ENCODE results near the gene DOCK3.

- TF ChIP-seq TEAD4 (CRISPR knock-in tag; IDR thresholded peaks at IDR 0.05) (no peak), SMAD3 (CRISPR knock-in tag; IDR thresholded peaks at IDR 0.05; ENCODE audit: borderline replicate concordance) (no peak), PRDM15 (CRISPR knock-in tag; IDR thresholded peaks at IDR 0.05) (no peak), JUN (CRISPR knock-in tag; IDR thresholded peaks at IDR 0.05) (no peak), ESRRA (CRISPR knock-in tag; IDR thresholded peaks at IDR 0.05; ENCODE audit: borderline replicate concordance) (no peak), MAX (CRISPR knock-in tag; IDR thresholded peaks at IDR 0.05) (no peak), FOXK1 (CRISPR knock-in tag; IDR thresholded peaks at IDR 0.05) (no peak), E2F4 (CRISPR knock-in tag; IDR thresholded peaks at IDR 0.05; ENCODE audit: borderline replicate concordance, low read depth) (no peak), ARID4B (CRISPR knock-in tag; IDR thresholded peaks at IDR 0.05; ENCODE audit: borderline replicate concordance) (no peak), ZNF416 (CRISPR knock-in tag; IDR thresholded peaks at IDR 0.05) (no peak), GABPB1 (CRISPR knock-in tag; IDR thresholded peaks at IDR 0.05) (no peak)
- TF ChIP-seq, protein P1, sequence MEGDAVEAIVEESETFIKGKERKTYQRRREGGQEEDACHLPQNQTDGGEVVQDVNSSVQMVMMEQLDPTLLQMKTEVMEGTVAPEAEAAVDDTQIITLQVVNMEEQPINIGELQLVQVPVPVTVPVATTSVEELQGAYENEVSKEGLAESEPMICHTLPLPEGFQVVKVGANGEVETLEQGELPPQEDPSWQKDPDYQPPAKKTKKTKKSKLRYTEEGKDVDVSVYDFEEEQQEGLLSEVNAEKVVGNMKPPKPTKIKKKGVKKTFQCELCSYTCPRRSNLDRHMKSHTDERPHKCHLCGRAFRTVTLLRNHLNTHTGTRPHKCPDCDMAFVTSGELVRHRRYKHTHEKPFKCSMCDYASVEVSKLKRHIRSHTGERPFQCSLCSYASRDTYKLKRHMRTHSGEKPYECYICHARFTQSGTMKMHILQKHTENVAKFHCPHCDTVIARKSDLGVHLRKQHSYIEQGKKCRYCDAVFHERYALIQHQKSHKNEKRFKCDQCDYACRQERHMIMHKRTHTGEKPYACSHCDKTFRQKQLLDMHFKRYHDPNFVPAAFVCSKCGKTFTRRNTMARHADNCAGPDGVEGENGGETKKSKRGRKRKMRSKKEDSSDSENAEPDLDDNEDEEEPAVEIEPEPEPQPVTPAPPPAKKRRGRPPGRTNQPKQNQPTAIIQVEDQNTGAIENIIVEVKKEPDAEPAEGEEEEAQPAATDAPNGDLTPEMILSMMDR (IDR thresholded peaks at IDR 0.05): no peak
- TF ChIP-seq, protein P2, sequence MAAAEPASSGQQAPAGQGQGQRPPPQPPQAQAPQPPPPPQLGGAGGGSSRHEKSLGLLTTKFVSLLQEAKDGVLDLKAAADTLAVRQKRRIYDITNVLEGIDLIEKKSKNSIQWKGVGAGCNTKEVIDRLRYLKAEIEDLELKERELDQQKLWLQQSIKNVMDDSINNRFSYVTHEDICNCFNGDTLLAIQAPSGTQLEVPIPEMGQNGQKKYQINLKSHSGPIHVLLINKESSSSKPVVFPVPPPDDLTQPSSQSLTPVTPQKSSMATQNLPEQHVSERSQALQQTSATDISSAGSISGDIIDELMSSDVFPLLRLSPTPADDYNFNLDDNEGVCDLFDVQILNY (CRISPR knock-in tag; IDR thresholded peaks at IDR 0.05): no peak
- TF ChIP-seq, protein P3, sequence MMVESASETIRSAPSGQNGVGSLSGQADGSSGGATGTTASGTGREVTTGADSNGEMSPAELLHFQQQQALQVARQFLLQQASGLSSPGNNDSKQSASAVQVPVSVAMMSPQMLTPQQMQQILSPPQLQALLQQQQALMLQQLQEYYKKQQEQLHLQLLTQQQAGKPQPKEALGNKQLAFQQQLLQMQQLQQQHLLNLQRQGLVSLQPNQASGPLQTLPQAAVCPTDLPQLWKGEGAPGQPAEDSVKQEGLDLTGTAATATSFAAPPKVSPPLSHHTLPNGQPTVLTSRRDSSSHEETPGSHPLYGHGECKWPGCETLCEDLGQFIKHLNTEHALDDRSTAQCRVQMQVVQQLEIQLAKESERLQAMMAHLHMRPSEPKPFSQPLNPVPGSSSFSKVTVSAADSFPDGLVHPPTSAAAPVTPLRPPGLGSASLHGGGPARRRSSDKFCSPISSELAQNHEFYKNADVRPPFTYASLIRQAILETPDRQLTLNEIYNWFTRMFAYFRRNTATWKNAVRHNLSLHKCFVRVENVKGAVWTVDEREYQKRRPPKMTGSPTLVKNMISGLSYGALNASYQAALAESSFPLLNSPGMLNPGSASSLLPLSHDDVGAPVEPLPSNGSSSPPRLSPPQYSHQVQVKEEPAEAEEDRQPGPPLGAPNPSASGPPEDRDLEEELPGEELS (CRISPR knock-in tag; IDR thresholded peaks at IDR 0.05): no peak
Observed at GRCh38 chr3:50819882-50820281, 145.2 kb downstream of the DOCK3 start.

All from WTC11 (cell line).